ENCODE measurements around the gene TTC14. TPM values are rescaled to one million over a fixed set of nuclear protein-coding genes. Genes with fewer than 3 reads are reported as not detected.

Gene TTC14
- total and polyA plus RNA-seq, 2 donors (not counting 3 experiments of a cell fraction or from before 2014, with no cell fraction given): 14.5 to 33.6 TPM

DNA sequence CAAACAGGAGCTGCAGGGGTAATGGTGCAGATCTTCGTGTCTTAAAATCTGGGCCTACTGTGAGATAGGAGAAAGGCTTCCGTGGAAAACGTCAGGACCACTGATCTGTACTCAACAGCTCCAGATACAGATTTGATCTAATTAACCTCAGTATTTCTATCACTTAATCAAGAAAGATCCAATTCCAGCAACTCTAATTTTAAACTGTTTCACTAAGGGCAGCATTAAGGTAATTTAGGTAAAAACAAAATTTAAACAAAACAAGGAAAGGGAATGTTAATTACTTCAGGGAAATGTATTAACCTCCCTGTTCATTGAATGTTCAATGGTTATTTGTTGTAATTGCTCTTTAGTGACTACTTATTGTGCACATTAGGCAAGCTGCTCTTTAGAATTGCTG is 26.4 kb upstream of the TTC14 start:
- H3K36me3 ChIP-seq (ENCODE audit: control insufficient read depth in 2 of 2, extremely low read depth in 1 of 2, insufficient read depth in 2 of 2, low read length in 2 of 2): no peaks in the 10 kb centered on the region
- intact Hi-C loops (cut with micrococcal nuclease): no loop called here
- no peak for TF ChIP-seq POLR2A (IDR thresholded peaks at IDR 0.05; ENCODE audit: low read depth, low read length)
- no peak for TF ChIP-seq GATA2 (IDR thresholded peaks at IDR 0.05; ENCODE audit: insufficient read depth, insufficient read length, low read depth, low read length)
- no peak for TF ChIP-seq POLR2AphosphoS5 (IDR thresholded peaks at IDR 0.05; ENCODE audit: insufficient read depth, low read depth, low read length)
- TF ChIP-seq JUN (IDR thresholded peaks at IDR 0.05; ENCODE audit: borderline replicate concordance, insufficient read depth, insufficient read length, low read depth): no peak
- TF ChIP-seq MYC (IDR thresholded peaks at IDR 0.05; ENCODE audit: low read depth, low read length): no peak
- ChIA-PET POLR2A (no interaction called here), CTCF (interaction anchor here (1.0 kb wide), 1 partner anchor 20 kb away, joined by 3 read pairs; no protein-coding TSS in a partner anchor)
- H3K9me3 ChIP-seq (replicated peaks; ENCODE audit: control insufficient read depth, insufficient read depth, low read length): no peaks in the 10 kb centered on the region
- H3K9ac ChIP-seq (replicated peaks; ENCODE audit: extremely low read depth, insufficient read depth, low read length): no peak overlapping the region
- dilution Hi-C loops (cut with MboI; ENCODE audit: extremely low pct_ligation_motif_present, low sequenced_read_pairs): no loop called here
- no peaks in the 10 kb centered on the region for H3K27me3 ChIP-seq (ENCODE audit: control insufficient read depth in 2 of 2, insufficient read depth in 2 of 2, low read length in 2 of 2)
- no peaks in the 10 kb centered on the region for H3K79me2 ChIP-seq (ENCODE audit: control insufficient read depth, insufficient read depth, low read length)
- FAIRE-seq (no peak), DNase-seq (ENCODE audit: low read depth, low spot score) (no peak)
- H4K20me1 ChIP-seq (replicated peaks; ENCODE audit: control insufficient read depth, extremely low read depth, insufficient read depth, low read length): no peaks in the 10 kb centered on the region
- no peaks in the 10 kb centered on the region for H3K4me1 ChIP-seq (ENCODE audit: control insufficient read depth, extremely low read depth, insufficient read depth, low read length)
- no peak overlapping the region for H3K4me3 ChIP-seq (replicated peaks in 1 of 3; ENCODE audit: insufficient read depth in 1 of 3, low read depth in 1 of 3, low read length in 3 of 3)
- H3K9me1 ChIP-seq (replicated peaks; ENCODE audit: control insufficient read depth, extremely low read depth, insufficient read depth, low read length): no peaks in the 10 kb centered on the region
- no TSS peak for BruUV-seq (replicated peaks)
- no peak overlapping the region for H2AFZ ChIP-seq (ENCODE audit: low read depth, low read length)
- H3K27ac ChIP-seq (ENCODE audit: insufficient read depth, low read depth, low read length): no peak overlapping the region
- no peak overlapping the region for H3K4me2 ChIP-seq (ENCODE audit: insufficient read depth, low read length)

DNA sequence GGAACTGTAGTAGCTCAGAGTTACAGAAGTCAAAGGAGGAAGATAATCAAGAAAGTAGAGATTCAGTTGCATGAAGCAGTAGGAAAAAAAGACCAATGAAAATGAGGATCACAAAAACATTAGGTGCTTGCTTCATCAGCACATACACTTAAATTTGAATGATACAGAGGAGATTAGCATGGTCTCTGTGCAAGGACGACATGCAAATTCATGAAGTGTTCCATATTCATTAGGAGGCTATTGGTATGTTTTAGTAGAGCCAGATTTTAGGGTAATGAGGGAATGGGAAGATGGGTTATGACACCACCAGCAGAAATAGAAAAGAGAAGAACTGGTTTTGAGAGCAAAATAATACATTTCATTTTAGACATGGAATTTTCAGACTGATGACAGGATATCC is 21.0 kb upstream of the TTC14 start:
- POLR2A ChIA-PET: no interaction called here

More for the DNA sequence above, 21.0 kb upstream of the TTC14 start:
- Histone ChIP-seq H3K27ac (ENCODE audit: insufficient read depth, low read depth, low read length) (no peak overlapping the region), H3K4me2 (ENCODE audit: insufficient read depth, low read length) (no peak overlapping the region), H3K79me2 (ENCODE audit: control insufficient read depth, insufficient read depth, low read length) (no peaks in the 10 kb centered on the region), H3K36me3 (ENCODE audit: control insufficient read depth in 2 of 2, extremely low read depth in 1 of 2, insufficient read depth in 2 of 2, low read length in 2 of 2) (no peaks in the 10 kb centered on the region), H3K27me3 (ENCODE audit: control insufficient read depth in 2 of 2, insufficient read depth in 2 of 2, low read length in 2 of 2) (no peaks in the 10 kb centered on the region), H3K9me1 (replicated peaks; ENCODE audit: control insufficient read depth, extremely low read depth, insufficient read depth, low read length) (no peaks in the 10 kb centered on the region), H3K4me3 (replicated peaks in 1 of 3; ENCODE audit: insufficient read depth in 1 of 3, low read depth in 1 of 3, low read length in 3 of 3) (no peak overlapping the region), H4K20me1 (replicated peaks; ENCODE audit: control insufficient read depth, extremely low read depth, insufficient read depth, low read length) (no peaks in the 10 kb centered on the region), H3K9me3 (replicated peaks; ENCODE audit: control insufficient read depth, insufficient read depth, low read length) (no peaks in the 10 kb centered on the region), H2AFZ (ENCODE audit: low read depth, low read length) (no peak overlapping the region), H3K4me1 (ENCODE audit: control insufficient read depth, extremely low read depth, insufficient read depth, low read length) (no peaks in the 10 kb centered on the region), H3K9ac (replicated peaks; ENCODE audit: extremely low read depth, insufficient read depth, low read length) (no peak overlapping the region)
- no peak for DNase-seq (ENCODE audit: low read depth, low spot score)
- CTCF ChIA-PET: no interaction called here
- no TSS peak for BruUV-seq (replicated peaks)
- FAIRE-seq: no peak
- dilution Hi-C loops (cut with MboI; ENCODE audit: extremely low pct_ligation_motif_present, low sequenced_read_pairs) (no loop called here), intact Hi-C loops (cut with micrococcal nuclease) (no loop called here)
- TF ChIP-seq EZH2 (IDR thresholded peaks at IDR 0.05; ENCODE audit: borderline replicate concordance, low read depth, low read length, severe bottlenecking) (no peak), GATA2 (IDR thresholded peaks at IDR 0.05; ENCODE audit: insufficient read depth, insufficient read length, low read depth, low read length) (no peak), JUN (IDR thresholded peaks at IDR 0.05; ENCODE audit: borderline replicate concordance, insufficient read depth, insufficient read length, low read depth) (no peak), POLR2AphosphoS5 (IDR thresholded peaks at IDR 0.05; ENCODE audit: insufficient read depth, low read depth, low read length) (no peak), FOS (IDR thresholded peaks at IDR 0.05; ENCODE audit: borderline replicate concordance, insufficient read depth, low read length) (no peak), MAX (IDR thresholded peaks at IDR 0.05; ENCODE audit: insufficient read depth, insufficient read length) (no peak), MYC (IDR thresholded peaks at IDR 0.05; ENCODE audit: low read depth, low read length) (no peak)
- TF ChIP-seq, protein P1, sequence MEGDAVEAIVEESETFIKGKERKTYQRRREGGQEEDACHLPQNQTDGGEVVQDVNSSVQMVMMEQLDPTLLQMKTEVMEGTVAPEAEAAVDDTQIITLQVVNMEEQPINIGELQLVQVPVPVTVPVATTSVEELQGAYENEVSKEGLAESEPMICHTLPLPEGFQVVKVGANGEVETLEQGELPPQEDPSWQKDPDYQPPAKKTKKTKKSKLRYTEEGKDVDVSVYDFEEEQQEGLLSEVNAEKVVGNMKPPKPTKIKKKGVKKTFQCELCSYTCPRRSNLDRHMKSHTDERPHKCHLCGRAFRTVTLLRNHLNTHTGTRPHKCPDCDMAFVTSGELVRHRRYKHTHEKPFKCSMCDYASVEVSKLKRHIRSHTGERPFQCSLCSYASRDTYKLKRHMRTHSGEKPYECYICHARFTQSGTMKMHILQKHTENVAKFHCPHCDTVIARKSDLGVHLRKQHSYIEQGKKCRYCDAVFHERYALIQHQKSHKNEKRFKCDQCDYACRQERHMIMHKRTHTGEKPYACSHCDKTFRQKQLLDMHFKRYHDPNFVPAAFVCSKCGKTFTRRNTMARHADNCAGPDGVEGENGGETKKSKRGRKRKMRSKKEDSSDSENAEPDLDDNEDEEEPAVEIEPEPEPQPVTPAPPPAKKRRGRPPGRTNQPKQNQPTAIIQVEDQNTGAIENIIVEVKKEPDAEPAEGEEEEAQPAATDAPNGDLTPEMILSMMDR (IDR thresholded peaks at IDR 0.05; ENCODE audit: extremely low read depth in 1 of 2, insufficient read depth in 1 of 2, low read depth in 1 of 2, low read length in 2 of 2): no peak
